Measurements from ENCODE around the gene TTLL6.

Gene TTLL6

DNA sequence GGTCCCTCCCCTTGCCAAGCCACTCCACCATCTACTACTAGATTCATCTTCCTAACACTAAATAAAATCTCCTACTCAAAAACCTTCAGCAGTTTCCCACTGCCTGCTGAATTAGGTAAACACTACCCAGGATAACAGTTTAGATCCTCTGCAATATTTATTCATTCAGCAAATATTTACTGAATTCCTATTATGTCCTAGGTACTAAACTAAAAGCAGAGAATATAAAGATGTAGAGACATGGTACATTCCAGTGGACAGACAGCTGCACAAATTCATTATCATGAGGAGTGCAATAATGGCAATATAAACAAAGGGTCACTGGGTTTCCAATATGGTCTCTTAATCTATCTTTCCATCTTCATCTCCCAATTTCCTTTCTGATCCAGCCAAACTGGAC lies 57.7 kb downstream of the TTLL6 start:
- DNase-seq (ENCODE audit: low read depth in 2 of 2): no peak

DNA sequence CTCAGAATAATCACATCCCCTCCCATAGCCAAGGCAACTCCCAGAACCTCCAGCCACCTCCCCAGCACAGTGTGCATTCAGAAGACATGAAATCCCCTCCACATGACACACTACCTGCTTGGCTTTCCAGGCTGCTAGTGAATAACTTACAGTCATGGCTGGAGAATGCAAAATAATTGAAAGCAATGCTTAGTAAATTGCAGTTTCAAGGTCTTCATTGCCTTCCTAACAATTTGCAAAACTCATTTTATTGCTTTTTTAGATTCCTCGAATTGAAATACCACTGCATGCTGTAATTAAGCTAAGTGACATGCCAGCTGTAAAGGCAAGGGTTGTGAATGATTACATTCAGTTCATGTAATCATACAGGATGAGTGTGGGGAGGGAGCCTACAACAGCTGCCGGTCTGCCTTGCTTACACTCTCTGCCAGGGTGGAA lies 59.5 kb downstream of the TTLL6 start:
- DNase-seq (ENCODE audit: low read depth in 2 of 2): no peak

DNA sequence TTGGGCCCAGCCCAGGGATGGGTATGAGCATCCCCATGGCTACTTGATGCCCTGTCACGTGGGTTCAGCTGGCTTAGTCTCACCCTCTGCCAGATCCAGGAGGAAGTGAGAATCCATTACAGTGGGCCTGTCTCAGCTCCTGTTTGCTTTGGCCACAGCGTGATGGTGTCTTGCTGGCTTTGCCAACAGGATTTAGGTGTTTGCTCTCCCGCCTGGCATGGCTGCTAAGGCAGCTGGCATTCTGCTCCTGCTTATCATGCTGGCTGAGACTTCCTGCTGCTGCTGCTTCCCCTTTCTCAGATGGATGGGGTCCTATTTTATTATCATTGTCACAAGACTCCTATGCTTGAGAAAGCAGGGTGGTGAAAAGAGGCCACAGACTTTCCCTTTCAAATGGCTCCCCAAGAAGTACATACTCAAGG lies 60.2 kb downstream of the TTLL6 start:
- no peak for DNase-seq (ENCODE audit: low read depth in 2 of 2)

DNA sequence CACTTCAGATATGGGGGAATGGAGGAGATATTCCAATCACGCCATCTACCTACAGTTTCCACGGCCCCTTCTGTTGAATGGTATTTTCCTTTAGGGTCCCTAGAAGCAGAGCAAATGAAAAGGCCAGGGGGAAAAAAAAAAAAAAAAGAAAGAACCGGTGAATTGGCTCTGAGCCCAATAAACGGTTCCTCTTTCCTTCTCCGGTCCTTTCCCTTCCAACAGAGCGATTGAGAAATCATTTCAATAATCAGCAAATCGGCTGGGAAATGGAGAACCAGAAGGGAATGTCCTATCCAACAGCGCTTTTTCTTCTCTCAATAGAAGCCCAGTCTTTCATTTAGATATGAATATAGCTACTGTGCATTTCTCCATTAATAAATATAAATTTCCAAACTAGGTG lies 61.7 kb downstream of the TTLL6 start:
- DNase-seq (ENCODE audit: low read depth in 2 of 2): no peak

DNA sequence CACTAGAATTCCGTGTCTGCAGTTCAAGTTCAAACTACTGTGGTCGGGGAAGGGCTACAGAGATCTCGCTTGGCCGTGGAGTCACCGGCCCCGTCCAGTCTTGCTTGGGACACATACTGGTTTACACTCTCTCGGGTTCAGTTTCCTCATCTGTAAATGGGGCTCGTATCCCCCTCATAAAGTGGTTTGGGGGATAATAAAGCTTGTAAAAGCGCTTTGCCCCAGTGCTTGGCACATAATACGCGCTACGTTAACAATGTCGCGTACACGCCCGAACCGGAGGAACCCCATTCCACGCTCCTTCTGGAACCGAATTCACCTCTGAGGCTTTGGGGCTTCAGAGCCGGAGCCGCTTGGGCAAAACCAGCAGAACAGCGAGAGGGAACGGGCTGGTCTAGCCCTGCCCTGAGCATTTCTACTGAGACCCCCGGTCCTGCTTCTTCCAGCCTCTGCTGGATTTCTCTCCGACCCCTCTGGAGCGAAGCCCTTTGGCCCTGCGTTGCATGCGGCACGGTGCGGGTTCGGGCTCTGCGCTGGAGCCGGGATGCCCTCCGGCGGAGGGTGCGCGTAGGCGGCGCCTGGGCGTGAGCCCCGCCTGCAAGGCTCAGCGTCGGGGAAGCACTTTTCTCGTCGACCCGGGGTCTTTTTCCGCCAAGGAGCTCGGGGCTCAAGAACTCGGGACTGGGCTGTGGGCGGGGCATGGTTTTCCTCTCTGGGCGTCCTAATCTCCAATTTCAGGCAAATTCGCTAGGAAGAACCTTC lies 62.3 kb downstream of the TTLL6 start:
- no peak for DNase-seq (ENCODE audit: low read depth in 2 of 2)

DNA sequence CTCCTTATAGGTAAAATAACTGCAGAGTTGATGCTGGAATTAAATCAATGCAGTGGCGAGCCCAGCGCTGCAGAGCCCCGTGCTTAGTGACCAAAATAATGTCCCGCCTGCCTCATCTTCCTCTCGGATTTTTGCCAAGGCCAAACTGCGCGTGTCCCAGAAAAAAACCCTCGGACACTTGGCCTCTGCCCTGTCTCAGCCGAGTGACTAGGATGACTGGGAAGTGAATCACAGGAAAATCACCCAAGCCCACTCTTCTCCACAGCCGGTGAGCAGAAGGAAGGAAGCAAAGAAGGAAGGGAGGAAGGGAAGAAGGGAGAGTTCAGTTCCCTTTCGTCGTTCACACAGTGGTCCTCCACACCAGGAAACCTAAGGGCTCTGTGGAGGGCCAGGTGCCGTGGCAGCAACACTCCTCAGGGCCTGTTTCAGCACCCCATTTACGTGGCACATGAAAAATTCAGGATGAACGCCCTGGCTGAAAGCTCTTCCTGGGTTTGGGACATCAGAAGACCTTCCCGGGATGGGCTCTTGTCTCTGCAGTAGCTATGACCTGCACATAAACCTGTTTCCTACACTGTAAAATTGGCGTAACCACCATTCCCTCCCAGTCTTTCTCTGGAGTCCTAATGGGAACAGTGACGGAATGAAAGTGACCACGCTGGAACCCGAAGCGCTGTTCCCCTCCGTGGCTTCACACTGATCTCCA lies 63.1 kb downstream of the TTLL6 start:
- DNase-seq (ENCODE audit: low read depth in 2 of 2): no peak

DNA sequence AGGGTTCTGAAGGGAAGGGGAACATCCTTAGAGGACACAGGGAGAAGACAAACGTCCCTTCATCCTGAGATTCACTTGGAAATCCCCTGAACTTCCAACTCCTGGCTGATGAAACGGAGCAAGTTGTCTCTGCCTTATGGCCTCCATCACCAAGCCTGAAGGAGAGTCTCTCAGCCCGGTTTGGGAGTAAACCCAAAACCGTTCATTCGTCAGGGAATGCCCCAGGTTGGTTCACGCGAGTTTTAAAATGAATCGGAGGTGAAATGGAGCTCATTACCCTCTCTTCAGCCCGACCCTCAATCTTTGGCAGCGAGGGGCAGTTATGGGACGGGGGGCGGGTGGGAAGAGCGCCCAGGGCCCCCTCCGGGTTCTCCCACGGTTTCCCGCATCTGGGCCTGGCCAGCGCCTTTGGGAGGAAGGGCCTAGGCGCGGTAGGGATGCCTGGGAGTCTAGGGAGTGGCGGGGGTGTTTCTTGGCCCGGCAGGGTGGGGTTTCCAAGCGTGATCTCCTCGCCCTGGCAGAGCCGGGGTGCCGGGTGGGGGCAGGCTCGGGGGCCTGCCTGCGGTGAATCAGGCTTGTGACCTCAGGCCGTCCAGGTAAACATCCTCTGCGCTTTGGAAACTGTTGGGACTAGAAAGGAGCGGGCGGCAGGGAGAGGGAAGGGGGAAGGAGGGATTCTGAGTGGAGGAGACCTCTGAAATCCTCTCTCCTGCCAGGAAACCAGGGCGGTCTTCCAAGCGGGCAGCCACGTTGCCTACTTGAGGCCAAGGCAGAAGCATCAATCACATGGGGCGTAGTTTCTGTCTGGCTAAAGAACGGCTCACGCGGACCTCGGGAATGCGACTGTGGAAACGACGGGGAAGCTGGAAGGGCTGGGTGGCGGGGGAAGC lies 64.4 kb downstream of the TTLL6 start:
- no peak for DNase-seq (ENCODE audit: low read depth in 2 of 2)

DNA sequence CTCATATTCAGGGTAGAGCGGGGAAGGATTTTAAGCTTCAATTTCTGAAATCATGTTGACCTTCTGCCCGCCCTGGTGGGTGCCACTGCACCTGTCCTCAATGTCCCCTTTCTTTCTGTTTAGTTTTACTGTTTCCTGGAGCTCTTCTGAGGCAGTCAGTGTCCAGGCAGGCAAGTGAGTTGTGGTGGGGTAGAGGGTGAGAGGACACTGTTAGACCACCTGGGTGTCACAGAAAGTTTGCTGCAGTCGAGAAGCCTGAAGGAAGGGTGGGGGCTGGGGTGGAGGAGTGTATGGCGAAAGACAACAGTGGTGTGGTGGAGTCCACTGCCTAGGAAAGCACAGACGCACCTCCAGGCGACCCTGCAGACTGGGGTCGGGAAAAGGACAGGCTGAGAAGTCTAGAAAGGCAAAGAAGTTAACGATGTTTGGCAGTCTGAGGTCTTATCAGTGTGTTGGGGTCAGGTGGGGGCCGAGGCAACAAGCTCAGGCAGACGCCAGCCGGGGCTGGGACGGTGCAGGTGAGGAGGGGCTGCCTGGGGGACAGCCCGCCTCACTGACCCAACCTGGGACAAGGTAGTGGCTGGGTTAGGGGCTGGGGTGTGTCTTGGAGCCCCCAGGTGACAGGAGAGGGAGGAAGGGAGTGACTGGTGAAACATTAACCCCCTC lies 65.2 kb downstream of the TTLL6 start:
- DNase-seq (ENCODE audit: low read depth in 2 of 2): no peak

DNA sequence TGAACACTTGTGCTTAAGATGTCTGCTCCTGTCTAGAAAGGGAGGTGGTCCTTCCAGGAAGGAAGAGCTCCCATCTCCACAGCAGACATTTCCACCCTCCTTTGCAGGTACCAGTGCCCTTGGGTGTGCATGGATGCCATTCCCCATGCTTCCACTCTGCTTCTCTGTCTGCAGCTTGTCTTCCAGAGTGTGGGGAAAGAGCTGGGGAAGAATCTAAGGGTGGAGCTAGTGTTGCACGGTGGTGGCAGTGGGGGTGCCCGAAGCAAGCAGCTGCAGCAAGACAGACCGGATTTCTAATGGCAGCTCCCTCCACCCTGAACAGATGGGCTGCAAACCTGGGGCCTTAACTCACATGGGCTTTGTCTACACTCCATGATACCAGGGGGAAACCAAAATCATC lies 65.9 kb downstream of the TTLL6 start:
- no peak for DNase-seq (ENCODE audit: low read depth in 2 of 2)

DNA sequence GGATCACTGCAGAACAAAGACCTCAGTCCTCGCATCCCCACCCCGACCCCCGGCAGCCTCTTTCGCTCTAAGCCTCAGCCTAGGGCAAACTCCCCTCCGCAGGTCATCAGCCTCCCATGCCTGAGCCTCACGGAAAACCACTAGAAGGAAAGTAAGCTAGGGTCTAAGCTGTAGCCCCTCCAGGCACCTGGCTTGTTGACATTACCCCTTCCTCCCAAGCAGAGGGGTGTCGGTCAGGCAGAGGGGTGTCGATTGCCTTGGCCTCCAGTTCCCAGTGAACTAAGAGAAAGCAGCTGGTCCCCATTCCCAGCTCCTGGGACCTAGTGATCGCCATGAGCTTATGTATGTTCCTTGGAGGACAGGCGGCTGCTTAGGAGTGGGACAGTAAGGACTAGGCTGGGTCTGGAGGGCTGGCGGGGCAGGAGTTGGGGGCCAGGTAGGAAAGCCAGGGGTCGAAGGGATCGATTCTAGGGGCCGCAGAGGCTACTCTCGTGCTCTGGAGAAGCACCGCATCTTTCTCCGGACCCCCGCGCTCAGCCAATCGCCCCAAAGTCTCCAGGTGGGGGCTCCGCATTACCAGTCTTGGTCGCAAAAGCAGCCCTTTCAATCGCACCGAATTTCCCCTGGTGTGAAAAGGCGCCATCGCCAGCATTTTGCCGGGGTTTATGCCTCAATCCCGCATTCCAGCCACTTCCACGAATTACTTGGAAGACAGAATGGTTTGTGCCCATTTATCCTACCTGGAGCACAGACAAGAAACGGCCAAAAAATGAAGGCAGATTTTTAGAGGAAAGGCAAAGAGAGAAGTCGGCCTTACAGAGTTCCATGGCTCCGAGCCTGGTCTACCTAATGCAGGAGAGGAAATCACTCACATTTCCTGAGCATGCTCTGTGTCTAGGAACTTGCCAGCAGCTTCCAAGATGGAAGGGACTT lies 67.1 kb downstream of the TTLL6 start:
- DNase-seq (ENCODE audit: low read depth in 2 of 2): no peak

DNA sequence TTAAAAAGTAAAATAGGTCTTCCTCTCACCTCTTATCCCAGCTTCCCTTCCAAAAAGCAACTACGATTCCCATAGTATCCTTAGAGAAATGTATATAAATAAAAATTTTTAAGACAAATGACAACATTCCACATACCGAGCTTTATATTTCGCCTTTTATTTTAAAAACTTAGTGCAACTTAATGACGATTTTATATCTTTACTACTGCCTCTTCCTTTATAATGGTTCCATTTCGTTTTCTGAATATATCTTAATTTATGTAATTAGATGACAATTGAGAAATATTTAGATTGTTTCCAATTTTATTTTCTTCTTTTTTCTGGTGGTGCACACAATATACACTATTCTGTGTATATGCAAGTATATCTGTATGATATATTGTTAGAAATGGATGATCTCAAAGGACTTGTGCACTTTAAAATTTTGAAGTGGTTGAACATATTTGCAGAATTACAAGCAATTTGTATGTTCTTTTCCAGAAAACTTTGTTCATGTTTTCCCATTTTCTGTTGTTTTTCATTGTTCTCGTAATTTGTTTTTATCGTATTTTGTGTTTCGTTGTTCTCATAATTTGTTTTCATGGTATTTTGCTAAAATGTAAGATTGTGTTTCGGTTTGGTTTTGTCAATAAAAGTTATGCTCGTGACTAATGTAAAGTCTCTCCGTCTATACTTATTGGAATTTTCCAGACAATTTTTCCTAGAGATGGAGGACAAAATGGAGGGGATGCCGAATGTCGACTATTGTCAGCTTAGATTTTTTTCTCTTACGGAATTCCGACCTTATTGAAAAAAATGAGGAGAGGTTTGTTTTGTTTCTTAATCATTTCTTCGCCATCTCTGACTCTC lies 68.1 kb downstream of the TTLL6 start:
- DNase-seq (ENCODE audit: low read depth in 2 of 2): no peak

DNA sequence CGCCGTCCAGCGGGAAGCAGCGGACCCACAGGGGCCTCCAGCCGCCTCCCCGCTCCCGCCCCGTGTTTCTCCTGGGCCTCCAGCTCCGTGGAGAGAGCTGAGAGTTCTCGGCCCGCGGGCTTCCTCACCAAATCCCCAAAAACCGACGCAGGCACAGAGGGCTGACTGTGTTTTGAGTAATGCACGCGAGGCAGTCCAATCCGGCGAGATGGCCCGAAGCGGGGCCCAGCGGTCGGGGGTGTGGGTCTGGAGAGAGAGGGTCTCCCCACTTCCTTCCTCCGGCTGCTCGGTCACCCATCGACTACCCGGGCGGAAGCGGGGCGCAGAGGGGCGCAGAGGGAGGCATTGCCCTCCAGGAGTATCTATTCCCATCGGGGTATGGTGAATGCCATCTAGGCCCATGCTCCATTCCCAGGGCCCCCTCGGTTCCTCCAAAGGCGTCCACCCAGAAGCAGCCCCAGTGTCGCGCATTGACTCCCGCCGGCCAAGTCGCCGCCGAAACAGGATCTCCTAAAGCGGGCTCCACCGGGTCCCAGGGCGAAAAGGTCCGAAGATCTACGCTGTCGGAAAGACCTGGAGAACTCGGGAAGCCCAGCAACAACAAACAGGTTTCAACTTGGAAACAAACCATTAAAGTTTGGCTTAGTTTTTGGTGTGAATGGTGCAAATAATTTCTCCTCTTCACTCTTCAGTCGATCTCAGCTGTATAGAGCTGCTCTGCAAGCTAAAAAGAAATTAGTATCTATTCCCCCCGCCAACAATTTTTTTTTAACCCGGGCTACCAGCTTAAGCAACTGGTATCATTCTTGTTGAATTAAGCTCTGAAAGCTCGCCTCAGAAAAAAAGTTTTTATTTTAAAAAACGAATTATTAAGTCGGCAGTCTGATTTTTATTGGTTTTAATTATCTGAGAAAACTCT lies 69.3 kb downstream of the TTLL6 start:
- no peak for DNase-seq (ENCODE audit: low read depth in 2 of 2)

DNA sequence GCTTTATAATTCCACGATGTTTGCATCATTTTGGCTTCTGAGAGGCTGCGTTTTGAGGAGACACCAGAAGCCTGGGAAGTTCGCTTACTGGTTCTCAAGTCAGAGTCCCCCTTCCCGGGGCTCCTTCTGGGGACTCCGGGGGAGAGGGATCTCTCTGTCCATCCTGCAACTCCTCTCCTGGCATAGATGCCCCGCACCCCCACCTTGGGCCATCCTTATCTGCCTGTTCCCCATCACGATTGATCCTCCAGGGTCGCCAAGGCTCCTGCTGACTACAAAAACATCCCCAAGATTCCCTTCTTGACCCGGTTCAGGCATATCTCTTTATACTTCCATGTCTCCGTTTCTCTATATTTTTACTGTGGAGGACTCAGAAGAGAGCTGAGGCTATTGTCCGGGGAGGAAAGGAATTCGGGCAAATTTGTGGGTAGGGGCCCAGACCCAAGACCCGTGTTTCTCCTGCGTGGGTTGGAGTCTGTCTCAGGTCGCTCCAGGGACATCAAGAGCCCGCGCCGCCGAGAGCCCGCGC lies 70.0 kb downstream of the TTLL6 start:
- no peak for DNase-seq (ENCODE audit: low read depth in 2 of 2)

DNA sequence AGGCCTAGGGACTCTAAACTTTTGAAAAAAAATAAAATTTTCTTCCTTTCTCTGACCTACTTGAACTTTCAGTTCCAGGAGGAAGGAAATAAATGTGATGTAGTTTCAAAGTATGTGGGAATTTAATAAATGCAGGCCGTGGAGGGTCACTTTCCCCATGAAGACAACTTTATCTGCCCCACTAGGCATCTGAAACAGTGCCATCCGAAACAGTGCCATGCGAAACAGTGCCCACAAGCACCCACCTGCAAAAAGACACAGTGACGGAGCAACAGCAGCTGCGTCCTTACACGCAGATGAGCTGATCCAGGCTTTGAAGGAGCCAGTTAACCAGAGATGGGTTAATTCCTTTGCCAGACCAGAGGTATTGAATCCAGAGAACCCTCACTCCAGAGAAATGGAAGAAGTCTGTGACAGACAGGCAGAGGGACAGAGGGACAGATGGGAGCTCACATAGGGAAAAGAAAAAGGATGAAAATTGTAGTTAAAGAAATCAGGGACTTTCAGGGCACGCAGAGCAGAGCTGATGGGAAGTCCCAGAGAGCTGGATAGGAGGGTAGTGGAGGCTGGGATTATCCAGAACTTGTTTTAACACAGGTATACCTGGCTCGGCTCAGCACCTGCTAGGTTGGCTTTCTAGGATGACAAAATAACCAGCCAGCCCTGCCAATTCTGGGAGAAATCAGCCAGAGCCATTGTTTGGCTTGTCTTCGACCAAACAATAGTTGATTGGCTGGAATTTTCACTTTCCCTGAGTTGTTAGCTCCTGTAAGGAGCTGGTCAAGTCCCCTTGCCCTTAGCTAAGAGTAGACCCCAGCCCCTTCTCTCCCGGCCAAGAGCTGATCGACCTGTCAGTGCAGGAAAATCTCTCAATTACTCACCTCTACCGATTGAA lies 71.4 kb downstream of the TTLL6 start:
- DNase-seq (ENCODE audit: low read depth in 2 of 2): no peak

DNA sequence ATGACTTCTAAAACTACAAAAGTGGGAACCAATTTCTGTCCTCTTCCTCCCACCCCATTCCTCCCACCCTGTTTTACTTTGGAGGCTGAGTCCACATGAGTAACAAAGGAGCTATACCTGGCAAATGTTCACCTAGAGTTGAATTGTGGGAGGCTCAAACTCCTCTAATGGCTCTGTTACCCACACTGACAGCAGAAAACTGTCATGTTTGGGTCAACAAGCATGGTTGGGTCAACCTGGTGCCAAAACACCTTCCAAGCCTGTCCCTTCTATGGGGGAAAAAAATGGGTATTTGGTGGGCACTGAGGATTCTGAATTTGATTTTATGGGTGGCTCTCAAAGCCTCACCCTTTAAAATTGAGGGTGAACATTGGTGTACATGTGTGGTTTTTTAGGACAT lies 76.5 kb downstream of the TTLL6 start:
- DNase-seq (ENCODE audit: low read depth in 2 of 2): no peak

DNA sequence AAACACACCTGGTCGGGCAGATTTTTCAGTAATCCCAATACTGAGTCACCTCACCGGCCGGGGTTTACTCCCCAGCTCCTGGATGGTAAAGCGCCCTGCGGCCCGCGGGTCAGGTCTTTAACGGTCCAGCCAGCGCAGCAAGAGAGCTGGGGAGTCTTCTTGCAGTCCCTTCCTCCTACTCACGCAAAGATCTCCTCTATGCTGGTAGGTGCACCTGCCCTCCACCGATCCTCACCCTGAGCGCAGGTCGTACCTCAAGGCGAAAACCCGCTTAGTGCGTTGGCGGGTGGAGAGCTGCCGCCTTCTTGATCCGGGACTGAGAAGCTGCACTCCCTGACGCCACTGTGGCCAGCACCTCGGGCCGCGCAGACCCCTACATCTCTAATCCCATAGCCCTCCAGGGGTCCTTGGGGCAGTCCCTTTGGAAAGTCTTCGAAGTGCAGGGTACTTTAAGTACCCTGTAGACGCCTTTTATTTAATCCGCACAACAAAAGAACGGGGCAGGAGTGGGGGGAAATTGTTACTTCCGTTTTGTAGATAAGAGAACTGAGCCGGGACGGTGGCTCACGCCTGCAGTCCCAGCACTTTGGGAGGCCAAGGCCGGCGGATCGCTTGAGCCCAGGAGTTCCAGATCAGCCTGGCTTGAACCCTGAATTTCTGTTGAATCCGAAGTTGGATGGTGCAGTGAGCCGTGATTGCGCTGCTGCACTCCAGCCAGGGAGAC lies 78.1 kb downstream of the TTLL6 start:
- DNase-seq (ENCODE audit: low read depth in 2 of 2): no peak

DNA sequence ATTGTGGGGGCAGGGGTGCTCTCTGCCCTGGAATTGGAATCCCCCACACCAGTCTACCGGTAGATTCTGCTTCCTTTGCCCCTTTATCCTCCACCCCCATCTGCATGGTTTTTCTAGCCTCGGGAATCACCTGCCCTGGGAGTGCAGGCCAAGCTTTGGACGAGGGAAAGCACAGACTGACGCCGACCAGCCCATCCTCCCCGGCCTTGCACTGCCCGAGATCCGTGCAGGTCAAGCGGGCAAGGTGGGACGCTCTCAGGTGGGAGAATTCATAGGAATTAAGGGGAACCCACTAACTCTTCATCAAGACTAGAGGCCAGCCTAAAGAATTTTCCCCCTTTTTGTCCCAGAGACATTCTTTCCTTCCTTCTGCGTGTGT lies 78.6 kb downstream of the TTLL6 start:
- DNase-seq (ENCODE audit: low read depth in 2 of 2): no peak
